Measurements from ENCODE around the gene GMIP. TPM values are rescaled to one million over a fixed set of nuclear protein-coding genes. Genes with fewer than 3 reads are reported as not detected.
"Not testable (repeated sequence)": the region's sequence is repeated elsewhere in the genome, so short reads cannot be mapped to it uniquely, and the experiment has no call there.

Gene GMIP
- polyA plus RNA-seq, 1 of the 3 experiments (the other 2 are of a cell fraction): 6.3 TPM

DNA sequence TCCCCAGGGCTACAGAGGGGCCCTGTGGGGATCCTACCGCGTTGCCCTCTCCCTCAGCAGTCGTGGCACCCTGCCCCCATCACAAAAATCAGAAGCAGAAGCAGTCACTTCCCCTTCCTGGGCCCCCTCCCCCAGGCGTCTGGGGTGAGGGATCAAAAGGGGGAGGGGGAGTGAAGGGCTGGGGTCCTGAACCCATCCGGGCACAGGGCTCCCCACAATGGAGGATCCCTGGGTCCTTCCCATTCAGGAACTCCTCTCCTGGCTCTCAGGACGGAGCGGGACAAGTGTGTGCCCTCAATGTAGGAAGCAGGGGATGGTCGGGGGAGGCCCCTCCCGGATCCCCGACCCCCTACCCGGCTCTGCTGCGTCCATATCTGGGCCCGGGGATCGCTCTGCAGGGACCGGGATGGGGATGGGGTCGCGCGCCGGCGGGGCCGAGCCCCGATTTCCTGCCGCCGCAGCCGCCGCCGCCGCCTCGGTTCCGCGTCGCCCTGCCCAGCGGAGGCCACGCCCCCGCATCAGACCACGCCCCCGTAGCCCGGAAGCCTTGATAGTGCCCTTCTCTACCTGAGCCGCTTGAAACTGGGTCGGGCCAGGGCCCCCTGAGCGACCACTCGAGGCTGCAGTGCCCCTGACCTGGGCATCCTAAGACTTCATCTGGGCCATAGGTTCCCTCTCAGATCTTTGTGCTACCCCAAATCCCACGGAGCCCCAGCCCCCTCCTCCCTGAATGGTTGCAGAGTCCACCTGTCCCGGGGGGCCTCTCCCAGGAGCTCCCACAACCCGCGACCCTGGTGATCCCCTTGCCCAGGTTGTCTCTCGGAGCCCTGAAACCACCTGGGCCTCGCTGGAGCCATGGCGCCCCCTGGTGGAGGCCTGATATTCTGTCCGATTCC is at the start of gene GMIP (continued):
- no peak for TF ChIP-seq ELF1 (IDR thresholded peaks at IDR 0.05)
- TF ChIP-seq MEF2A (IDR thresholded peaks at IDR 0.05; ENCODE audit: borderline replicate concordance, low read depth): no peak
- TF ChIP-seq, protein P1, sequence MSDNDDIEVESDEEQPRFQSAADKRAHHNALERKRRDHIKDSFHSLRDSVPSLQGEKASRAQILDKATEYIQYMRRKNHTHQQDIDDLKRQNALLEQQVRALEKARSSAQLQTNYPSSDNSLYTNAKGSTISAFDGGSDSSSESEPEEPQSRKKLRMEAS (IDR thresholded peaks at IDR 0.05; ENCODE audit: low read depth): 0 out of 2 replicates have a peak, but pooled peaks have one; percentile 6
- TF ChIP-seq RAD21 (IDR thresholded peaks at IDR 0.05; ENCODE audit: low read length): peak; percentile 82
- TF ChIP-seq, protein P2, sequence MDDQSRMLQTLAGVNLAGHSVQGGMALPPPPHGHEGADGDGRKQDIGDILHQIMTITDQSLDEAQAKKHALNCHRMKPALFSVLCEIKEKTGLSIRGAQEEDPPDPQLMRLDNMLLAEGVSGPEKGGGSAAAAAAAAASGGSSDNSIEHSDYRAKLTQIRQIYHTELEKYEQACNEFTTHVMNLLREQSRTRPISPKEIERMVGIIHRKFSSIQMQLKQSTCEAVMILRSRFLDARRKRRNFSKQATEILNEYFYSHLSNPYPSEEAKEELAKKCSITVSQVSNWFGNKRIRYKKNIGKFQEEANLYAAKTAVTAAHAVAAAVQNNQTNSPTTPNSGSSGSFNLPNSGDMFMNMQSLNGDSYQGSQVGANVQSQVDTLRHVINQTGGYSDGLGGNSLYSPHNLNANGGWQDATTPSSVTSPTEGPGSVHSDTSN (IDR thresholded peaks at IDR 0.05): peak; percentile 0; the same call in 1 of the 2 replicates
- 0 out of 2 replicates have a peak, but pooled peaks have one; percentile 11 for TF ChIP-seq GABPA (IDR thresholded peaks at IDR 0.05; ENCODE audit: low read depth)
- TF ChIP-seq YY1 (IDR thresholded peaks at IDR 0.05; ENCODE audit: low read depth): no peak

DNA sequence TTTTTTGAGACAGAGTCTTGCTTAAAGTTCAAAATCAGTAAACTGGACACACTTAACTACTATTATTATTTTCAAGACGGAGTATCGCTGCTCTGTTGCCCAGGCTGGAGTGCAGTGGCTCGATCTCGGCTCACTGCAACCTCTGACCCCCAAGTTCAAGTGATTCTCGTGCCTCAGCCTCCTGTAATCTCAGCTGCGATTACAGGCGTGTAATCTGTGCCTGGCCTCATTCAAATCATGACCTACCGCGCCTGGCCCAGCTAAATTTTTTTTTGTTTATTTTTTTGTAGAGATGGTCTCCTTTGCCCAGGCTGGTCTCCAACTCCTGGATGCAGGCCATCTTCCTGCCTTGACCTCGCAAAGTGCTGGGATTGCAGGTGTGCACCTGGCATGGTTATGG is 48.2 kb upstream of the GMIP start:
- Histone ChIP-seq H3K27ac (ENCODE audit: low read depth in 2 of 2, low read length in 1 of 2) (no peak overlapping the region), H3K36me3 (replicated peaks in 1 of 2; ENCODE audit: control insufficient read depth in 1 of 2, insufficient read depth in 2 of 2, low read length in 1 of 2) (no peaks in the 10 kb centered on the region), H2AFZ (ENCODE audit: low read depth) (no peak overlapping the region), H3K79me2 (ENCODE audit: insufficient read depth) (no peaks in the 10 kb centered on the region), H3K9me3 (no peaks in the 10 kb centered on the region), H4K20me1 (ENCODE audit: insufficient read depth) (no peaks in the 10 kb centered on the region), H3K9me2 (no peaks in the 10 kb centered on the region), H3K4me3 (ENCODE audit: low read depth in 2 of 2, low read length in 1 of 2) (no peak overlapping the region), H3K9ac (no peak overlapping the region), H3K4me2 (no peak overlapping the region), H3K4me1 (ENCODE audit: control insufficient read depth in 1 of 2, insufficient read depth in 2 of 2, low read depth in 1 of 2, low read length in 1 of 2) (no peaks in the 10 kb centered on the region), H3F3A (replicated peaks; ENCODE audit: insufficient read depth) (no peaks in the 10 kb centered on the region), H3K27me3 (ENCODE audit: insufficient read depth) (no peaks in the 10 kb centered on the region)
- WGBS (ENCODE audit: low lambda C conversion rate): 71% methylated on average over 10 of the region's 10 CpGs
- no peak for TF ChIP-seq FOXM1 (IDR thresholded peaks at IDR 0.05; ENCODE audit: low read depth)
- no peak for TF ChIP-seq FOSL2 (IDR thresholded peaks at IDR 0.05; ENCODE audit: borderline replicate concordance, low read depth)
- TF ChIP-seq EZH2phosphoT487 (IDR thresholded peaks at IDR 0.05; ENCODE audit: borderline replicate concordance, low read depth): no peak
- TF ChIP-seq GATA2 (CRISPR knock-in tag; IDR thresholded peaks at IDR 0.05): no peak
- no peak for TF ChIP-seq NFIC (IDR thresholded peaks at IDR 0.05; ENCODE audit: borderline replicate concordance)
- DNase-seq: no peak
- CTCF ChIA-PET: no interaction called here
- POLR2A ChIA-PET: no interaction called here

DNA sequence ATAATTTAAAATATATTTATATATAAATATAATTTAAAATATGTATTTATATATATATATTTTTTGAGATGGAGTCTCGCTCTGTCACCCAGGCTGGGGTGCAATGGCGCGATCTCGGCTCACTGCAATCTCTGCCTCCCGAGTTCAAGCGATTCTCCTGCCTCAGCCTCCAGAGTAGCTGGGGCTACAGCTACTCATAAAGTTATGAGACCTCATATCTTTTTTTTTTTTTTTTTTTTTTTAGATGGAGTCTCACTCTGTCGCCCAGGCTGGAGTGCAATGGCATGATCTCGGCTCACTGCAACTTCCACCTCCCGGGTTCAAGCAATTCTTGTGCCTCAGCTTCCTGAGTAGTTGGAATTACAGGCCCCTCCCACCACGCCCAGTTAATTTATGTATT is 45.6 kb upstream of the GMIP start:
- H3K36me3 ChIP-seq (replicated peaks in 1 of 2; ENCODE audit: control insufficient read depth in 1 of 2, insufficient read depth in 2 of 2, low read length in 1 of 2); H3K9me2 ChIP-seq; H3K4me2 ChIP-seq; H4K20me1 ChIP-seq (ENCODE audit: insufficient read depth); H3K4me3 ChIP-seq (ENCODE audit: low read depth in 2 of 2, low read length in 1 of 2); H3F3A ChIP-seq (replicated peaks; ENCODE audit: insufficient read depth); DNase-seq; POLR2A ChIA-PET; H2AFZ ChIP-seq (ENCODE audit: low read depth); H3K27me3 ChIP-seq (ENCODE audit: insufficient read depth); H3K27ac ChIP-seq (ENCODE audit: low read depth in 2 of 2, low read length in 1 of 2); H3K4me1 ChIP-seq (ENCODE audit: control insufficient read depth in 1 of 2, insufficient read depth in 2 of 2, low read depth in 1 of 2, low read length in 1 of 2); CTCF ChIA-PET; H3K79me2 ChIP-seq (ENCODE audit: insufficient read depth); H3K9me3 ChIP-seq; H3K9ac ChIP-seq: not testable (repeated sequence)
- WGBS (ENCODE audit: low lambda C conversion rate): 90% methylated on average over 10 of the region's 10 CpGs

Measured in SK-N-SH (cell line).